ENCODE measurements around the gene TRAPPC10. TPM values are rescaled to one million over a fixed set of nuclear protein-coding genes. Genes with fewer than 3 reads are reported as not detected.

Gene TRAPPC10
- total RNA-seq, 1 donor from 2014 or later: 16.8 TPM

- TF ChIP-seq CTCF (IDR thresholded peaks at IDR 0.05; ENCODE audit: insufficient read depth, low read length, severe bottlenecking): no peak
- Histone ChIP-seq H3K36me3 (ENCODE audit: control insufficient read depth, insufficient read depth, low read length) (peaks cover 11% of the 10 kb centered on the region), H3K4me3 (ENCODE audit: low read depth, low read length) (no peak overlapping the region), H3K27me3 (ENCODE audit: control insufficient read depth, insufficient read depth, low read length) (no peaks in the 10 kb centered on the region)
- DNase-seq (ENCODE audit: low read depth): no peak
- FAIRE-seq: no peak
Measured at GRCh38 chr21:44070391-44070790, 58.3 kb downstream of the TRAPPC10 start.

GRCh38 chr21:44071359-44072104 lies 59.4 kb downstream of the TRAPPC10 start:
- FAIRE-seq (no peak), DNase-seq (ENCODE audit: low read depth) (no peak)
- TF ChIP-seq CTCF (IDR thresholded peaks at IDR 0.05; ENCODE audit: insufficient read depth, low read length, severe bottlenecking): no peak
- Histone ChIP-seq H3K36me3 (ENCODE audit: control insufficient read depth, insufficient read depth, low read length) (peaks cover 10% of the 10 kb centered on the region), H3K27me3 (ENCODE audit: control insufficient read depth, insufficient read depth, low read length) (no peaks in the 10 kb centered on the region), H3K4me3 (ENCODE audit: low read depth, low read length) (no peak overlapping the region)

- FAIRE-seq: no peak
Measured at GRCh38 chr21:44072111-44072510, 60.0 kb downstream of the TRAPPC10 start.

GRCh38 chr21:44074315-44074958 lies 62.3 kb downstream of the TRAPPC10 start:
- DNase-seq (ENCODE audit: low read depth): no peak
- Histone ChIP-seq H3K36me3 (ENCODE audit: control insufficient read depth, insufficient read depth, low read length) (peaks cover 9% of the 10 kb centered on the region), H3K4me3 (ENCODE audit: low read depth, low read length) (no peak overlapping the region), H3K27me3 (ENCODE audit: control insufficient read depth, insufficient read depth, low read length) (no peaks in the 10 kb centered on the region)
- TF ChIP-seq CTCF (IDR thresholded peaks at IDR 0.05; ENCODE audit: insufficient read depth, low read length, severe bottlenecking): no peak
- no peak for FAIRE-seq

More at GRCh38 chr21:44072111-44072510, 60.0 kb downstream of the TRAPPC10 start:
- no peak for TF ChIP-seq CTCF (IDR thresholded peaks at IDR 0.05; ENCODE audit: insufficient read depth, low read length, severe bottlenecking)
- DNase-seq (ENCODE audit: low read depth): no peak
- Histone ChIP-seq H3K36me3 (ENCODE audit: control insufficient read depth, insufficient read depth, low read length) (peaks cover 7% of the 10 kb centered on the region), H3K4me3 (ENCODE audit: low read depth, low read length) (no peak overlapping the region), H3K27me3 (ENCODE audit: control insufficient read depth, insufficient read depth, low read length) (no peaks in the 10 kb centered on the region)

GRCh38 chr21:44076316-44076715 lies 64.2 kb downstream of the TRAPPC10 start:
- H3K27me3 ChIP-seq (ENCODE audit: control insufficient read depth, insufficient read depth, low read length): no peaks in the 10 kb centered on the region
- DNase-seq (ENCODE audit: low read depth) (no peak), FAIRE-seq (no peak)
- no peak overlapping the region for H3K4me3 ChIP-seq (ENCODE audit: low read depth, low read length)
- H3K36me3 ChIP-seq (ENCODE audit: control insufficient read depth, insufficient read depth, low read length): peaks cover 9% of the 10 kb centered on the region
- no peak for TF ChIP-seq CTCF (IDR thresholded peaks at IDR 0.05; ENCODE audit: insufficient read depth, low read length, severe bottlenecking)
